T-helper 1 cell (primary cell): Measurements from ENCODE around the gene CCNG1.
"Not testable (repeated sequence)": the region's sequence is repeated elsewhere in the genome, so short reads cannot be mapped to it uniquely, and the experiment has no call there.

ENCODE experiments used
- DNase-seq, 5 donors: peaks; one replicate each; pipeline ENCODE4 v3.0.0-alpha.2; 2012 to 2020
- total RNA-seq, 4 donors: gene quantifications; one replicate each; lab custom pipeline; 2026; lab: John Stamatoyannopoulos, UW

Gene CCNG1, protein sequence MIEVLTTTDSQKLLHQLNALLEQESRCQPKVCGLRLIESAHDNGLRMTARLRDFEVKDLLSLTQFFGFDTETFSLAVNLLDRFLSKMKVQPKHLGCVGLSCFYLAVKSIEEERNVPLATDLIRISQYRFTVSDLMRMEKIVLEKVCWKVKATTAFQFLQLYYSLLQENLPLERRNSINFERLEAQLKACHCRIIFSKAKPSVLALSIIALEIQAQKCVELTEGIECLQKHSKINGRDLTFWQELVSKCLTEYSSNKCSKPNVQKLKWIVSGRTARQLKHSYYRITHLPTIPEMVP
- total RNA-seq = 66.9 to 152 (median 112) reads per million in 4 donors

DNA sequence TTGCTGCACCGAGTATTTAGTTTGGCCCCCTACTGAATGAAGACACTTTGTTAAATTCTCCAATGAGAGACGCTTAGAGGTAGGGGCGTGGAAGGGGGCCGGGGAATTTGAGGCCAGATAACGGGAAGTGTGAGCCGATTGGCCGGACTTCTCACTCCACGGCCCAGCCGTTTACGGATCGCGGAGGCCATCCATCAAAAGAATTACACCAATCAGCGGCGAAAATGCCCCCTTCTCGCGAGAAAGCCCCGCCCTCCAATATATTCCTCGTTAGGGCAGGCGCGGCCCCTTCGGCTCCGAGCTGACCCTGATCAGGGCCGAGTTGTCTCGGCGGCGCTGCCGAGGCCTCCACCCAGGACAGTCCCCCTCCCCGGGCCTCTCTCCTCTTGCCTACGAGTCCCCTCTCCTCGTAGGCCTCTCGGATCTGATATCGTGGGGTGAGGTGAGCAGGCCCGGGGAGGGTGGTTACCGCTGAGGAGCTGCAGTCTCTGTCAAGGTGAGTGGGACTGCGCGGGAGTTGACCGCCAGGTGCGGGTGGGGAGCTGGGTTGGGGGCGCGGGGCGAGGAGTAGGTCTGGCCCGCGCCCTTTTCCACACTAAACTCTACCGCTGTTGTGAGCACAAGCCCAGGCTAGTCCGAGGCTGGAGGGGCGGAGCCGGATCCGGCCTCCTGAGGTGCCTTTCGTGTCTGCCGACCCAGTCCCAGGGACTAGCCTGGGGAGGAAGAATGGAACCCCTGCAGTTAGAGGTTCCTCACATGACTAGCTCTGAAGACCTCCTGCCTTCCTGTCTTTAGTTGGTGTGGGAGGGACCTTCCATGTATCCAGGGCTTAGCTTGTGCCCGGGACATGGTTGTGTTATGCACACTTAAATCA lies at the start of gene CCNG1:
TSS of gene CCNG1 (plus strand) at position 287 of the 874 bp plus-strand sequence. CDS start 1,662 bp downstream, outside the sequence.
- peak; percentile 77 to 95 (median 83) for DNase-seq

DNA sequence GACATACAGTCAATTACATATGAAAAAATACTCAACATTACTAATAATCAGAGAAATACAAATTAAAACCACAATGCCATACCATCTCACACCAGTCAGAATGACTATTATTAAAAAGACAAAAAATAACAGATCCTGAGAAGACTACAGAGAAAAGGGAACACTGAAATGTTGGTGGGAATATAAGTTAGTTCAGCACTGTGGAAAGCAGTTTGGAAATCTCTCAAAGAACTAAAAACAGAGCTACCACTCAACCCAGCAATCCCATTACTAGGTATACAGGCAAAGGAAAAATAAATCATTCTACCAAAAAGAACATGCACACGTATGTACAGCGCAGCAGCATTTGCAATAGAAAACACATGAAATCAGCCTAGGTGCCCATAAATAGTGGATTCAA lies 41.6 kb upstream of the CCNG1 start:
- DNase-seq = no peak

DNA sequence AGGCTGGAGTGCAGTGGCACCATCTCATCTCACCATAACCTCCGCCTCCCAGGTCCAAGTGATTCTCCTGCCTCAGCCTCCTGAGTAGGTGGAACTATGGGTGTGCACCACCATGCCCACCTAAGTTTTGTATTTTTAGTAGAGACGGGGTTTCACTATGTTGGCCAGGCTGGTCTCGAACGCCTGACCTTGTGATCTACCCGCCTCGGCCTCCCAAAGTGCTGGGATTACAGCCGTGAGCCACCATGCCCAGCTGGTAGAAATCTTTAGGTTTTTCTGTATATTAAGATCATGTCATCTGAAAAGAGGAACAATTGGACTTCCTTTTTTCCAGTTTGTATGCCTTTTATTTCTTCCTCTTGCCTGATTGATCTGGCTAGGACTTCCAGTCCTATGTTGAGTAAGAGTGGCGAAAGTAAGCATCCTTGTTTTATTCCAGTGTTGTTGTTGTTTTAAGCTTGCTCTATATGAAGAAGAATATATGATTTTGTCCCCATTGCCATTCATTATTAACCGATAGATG lies 40.5 kb upstream of the CCNG1 start:
- not testable (repeated sequence) for DNase-seq

DNA sequence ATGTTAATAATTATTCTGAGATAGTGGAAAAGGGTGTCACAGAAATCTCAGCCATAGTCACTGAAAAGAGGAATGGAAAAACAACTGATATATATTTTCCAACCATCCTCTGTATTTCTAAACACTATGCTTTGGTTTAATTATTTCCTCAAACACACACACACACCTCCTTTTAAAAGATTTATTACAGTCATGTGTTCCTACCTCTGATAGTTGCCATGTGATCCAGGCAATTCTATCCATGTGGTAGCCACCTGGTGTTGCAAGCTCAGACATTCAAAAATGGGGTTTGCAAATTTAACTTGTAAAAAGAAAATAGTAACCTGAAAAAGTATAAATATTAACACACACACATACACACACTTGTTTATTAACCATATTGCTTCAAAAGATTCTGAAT lies 40.0 kb upstream of the CCNG1 start:
- DNase-seq = no peak

DNA sequence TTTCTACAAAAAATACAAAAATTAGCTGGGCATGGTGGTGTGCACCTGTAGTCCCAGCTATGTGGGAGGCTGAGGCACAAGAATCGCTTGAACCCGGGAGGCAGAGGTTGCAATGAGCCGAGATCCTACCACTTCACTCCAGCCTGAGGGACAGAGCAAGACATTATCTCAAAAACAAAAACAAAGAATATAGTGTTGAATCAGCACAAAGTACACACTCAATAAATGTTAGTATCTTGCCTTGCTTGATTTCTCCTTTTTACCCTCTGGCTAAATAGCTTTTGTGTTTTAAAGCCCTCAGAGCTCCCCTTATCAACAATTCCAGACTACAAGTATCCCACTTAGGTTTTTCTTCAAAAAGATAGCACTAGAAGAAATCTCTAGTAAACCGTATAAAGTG lies 37.5 kb upstream of the CCNG1 start:
- no peak for DNase-seq

DNA sequence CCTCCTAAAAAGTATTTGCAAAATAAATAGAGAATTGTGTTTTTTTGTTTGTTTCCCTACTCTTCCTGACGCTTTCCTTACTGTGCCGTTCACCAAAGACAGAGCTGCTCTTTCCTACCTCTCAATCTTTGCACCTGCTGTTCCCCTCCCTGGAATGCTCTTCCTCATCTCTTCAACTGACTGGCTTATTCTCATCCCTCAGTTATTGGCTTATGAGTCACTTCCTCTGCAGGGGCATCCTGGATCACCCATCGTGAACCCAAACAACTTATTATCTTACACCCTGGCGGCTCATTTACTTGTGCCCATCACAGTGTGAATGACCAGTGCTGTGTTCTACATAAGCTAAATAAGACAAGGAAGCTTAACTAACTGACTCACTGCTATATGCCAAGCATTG lies 36.1 kb upstream of the CCNG1 start:
- DNase-seq = no peak

DNA sequence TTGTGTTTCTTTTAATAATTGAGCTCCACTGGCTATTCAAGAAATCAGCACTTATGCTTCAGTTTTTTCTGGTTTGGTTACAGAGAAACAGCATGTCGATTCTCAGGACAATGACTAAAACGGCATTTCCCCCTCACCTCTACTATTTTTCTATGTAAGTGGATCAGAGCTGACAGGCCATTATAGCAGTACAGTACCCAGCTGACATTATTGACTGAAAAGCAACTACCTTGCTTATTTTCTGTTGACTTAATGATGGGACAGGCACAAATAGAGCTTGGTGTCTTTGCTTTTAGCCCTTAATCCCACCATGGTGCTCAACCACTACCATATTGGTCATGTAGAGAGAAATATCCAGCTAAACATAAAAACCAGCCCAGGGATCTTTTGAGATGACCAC lies 35.4 kb upstream of the CCNG1 start:
- no peak for DNase-seq

DNA sequence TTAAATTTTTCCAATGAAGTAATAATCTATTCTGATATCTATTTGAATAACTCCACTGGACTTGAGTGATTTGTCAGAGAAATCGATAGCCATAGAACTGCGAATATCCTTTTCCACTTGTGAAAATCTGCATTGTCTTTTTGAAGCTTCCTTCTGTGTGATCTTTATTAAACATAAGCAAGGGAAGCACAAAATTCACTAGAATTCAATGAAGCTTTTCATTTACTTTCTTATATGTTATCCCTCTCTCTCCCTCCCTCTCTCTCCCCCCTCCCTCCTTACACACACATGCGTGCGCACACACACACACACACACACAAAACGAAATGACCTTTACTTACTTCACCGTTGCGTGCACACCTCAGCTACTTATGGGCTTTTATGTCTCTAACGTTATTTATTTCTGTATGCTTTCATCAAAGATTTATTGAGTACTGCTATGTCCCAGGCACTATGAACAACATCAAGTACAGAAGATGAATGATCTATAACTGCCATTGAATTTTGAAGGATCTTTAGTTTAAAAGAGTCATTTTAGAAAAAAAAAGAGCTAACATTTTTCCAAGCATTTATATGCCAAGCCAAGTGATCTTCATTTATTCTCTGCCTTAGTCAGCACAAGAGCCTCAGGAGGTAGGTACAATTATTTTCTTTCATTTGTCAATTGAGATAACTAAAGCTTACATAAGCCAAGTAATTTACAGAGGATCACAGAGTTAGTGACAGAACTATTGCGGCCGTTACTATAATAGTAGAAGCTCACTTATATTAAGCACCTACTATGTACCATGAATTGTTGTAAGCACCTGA lies 32.8 kb upstream of the CCNG1 start:
- no peak for DNase-seq

DNA sequence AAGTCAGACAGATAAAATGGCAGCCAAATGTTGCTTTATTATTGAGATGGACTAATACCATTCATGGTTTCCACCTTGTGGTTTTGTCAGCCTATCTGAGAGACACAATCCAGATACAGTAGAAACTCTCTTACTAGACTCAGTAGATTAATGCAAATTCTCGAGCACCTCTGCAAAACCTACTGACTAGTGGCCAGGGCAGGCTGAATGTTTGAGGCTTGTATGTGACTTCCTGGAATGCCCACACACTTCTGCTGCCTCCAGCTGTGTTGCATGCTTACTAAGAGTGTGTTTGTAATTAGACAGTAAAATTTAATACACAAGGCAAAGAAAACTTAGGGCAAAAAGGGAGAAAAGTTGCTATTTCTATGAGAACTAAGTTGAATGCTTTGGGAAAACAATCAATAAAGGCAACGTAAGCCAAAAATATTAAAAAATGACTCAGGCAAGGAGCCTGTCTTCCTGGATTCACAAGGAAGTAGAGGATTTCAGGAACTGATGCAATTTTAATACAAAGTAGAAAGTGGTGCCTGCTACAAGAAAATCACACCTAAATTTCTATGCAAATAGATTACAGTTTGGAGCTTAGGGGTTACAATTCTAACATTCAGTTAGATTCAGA lies 30.2 kb upstream of the CCNG1 start:
- peak in 1 of 5 donors; percentile 7 for DNase-seq

DNA sequence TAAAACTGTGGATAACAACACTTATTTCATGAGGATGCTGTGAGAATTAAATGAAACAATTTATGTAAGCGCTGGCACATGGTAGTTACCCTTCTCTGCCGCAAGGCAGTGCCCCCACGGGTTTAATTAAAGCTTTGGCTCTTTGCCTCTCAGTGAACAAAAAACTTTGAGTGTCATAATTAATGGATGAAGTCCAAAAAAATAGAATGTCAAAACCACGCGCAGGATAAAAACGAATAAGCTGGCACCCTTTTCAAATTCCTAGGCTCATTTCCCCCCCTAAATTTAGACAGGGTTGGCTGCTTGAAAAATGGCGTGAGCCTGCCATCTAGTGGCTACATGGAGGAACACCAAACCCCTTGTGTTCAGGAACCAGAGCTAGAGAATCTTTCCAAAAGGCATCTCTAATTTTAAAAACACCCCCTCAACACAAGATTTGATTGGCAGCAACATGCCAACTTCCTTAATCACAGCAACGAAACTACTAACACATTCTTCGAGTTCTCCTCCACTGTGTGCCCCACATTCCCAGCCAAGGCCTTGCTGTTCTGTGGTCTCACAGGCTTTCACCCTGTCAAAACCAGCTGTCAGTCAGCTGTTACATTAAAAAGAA lies 29.0 kb upstream of the CCNG1 start:
- DNase-seq = peak; percentile 8 to 52 (median 32)

DNA sequence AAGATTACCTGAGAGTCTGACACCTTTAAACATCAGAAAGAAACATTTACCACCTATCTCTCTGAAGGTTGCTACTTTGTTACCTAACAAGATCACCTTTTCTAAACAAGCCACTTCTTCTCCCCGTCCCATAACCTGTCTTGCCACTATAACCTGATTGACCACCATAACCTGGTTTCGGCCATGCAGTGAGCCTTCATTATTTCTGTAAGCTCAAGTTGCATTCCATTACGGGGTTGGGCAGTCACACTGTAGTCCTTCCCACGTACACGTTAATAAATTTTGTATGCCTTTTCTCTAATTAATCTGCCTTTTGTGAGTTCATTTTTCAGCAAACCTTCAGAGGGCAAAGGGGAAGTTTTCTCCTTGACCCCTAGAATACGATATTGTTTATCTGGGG lies 28.0 kb upstream of the CCNG1 start:
- no peak for DNase-seq

DNA sequence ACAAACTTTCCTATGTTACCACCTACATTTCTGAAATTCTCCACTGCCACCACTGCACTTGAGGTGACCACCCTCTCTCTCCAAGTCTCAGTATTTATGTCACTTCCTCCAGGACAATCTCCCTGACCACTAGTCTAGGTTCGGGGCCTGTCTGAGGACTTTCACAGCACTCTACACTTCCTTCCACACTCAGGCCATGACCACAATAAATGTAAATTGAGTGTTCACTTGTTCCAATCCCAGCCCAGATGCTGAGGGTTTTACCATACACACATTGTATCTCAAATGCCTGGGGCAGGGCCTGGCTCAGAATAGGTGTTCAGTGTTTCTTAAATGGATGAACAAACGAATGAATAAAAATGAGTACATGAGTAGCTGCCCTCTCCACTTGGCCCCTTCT lies 26.9 kb upstream of the CCNG1 start:
- DNase-seq = no peak

DNA sequence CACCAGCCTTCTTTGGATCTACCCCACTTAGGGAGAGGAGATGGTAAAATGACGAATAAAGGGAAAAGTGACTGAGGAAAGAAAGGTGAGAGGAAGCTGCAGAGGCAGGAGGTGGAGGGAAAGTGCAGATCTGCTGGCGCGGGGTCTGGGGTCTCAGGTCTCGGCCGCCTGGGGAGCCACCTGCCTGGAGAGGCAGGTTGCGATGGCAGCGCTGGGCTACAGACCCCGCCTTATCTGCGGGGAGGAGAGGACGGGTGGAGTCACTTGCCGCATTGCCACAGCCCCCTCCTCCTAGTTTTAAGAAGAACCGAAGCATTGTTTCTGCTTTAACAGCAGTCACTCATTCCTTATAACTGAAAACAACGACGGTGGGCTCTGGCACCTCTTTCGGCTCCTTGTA lies 21.7 kb upstream of the CCNG1 start:
- not testable (repeated sequence) for DNase-seq

DNA sequence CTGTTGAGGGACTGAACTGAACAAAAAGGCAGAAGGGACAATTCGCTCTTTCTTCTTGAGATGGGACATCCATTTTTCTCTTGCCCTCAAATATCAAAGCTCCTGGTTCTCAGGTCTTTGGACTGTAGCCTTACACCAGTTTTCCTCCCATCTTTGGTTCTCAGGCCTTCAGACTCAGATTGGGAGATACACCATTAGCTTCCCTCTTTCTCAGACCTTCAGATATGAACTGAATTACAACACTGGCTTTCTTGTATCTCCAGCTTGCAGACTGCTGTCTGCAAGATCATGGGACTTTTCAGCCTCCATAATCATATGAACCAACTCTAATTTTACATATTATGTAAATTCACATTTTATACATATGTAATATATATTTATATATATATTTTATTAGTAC lies 12.6 kb upstream of the CCNG1 start:
- no peak for DNase-seq

DNA sequence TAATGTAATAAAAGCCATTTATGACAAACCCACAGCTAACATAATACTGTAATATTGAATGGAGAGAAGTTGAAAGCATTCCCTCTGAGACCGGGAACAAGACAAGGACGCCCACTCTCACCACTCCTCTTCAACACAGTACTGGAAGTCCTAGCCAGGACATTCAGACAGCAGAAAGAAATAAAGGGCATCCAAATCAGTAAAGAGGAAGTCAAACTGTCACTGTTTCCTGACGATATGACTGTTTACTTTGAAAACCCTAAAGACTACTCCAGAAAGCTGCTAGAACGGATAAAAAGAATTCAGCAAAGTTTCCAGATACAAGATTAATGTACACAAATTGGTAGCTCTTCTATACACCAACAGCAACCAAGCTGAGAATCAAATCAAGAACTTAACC lies 11.3 kb upstream of the CCNG1 start:
- peak in 1 of 5 donors; percentile 22 for DNase-seq

DNA sequence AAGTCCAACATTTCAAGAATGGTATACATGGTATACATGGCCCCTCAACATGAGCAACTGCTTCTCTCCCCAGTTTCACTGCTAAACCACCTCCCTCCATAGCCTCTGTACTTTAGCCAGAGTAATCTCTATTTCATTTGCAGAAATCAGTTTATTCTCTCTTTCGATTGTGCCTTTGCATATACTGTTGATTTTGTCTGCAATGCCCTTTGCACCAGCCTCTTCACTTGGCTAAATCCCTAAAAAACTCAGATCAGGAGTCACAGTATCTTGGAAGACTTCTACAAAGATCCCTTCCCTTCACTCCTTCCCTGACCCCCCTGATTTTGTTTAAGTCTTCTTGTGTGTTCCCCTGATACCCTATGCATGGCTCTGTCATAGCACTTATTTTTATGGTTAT lies 4.9 kb upstream of the CCNG1 start:
- DNase-seq = no peak

DNA sequence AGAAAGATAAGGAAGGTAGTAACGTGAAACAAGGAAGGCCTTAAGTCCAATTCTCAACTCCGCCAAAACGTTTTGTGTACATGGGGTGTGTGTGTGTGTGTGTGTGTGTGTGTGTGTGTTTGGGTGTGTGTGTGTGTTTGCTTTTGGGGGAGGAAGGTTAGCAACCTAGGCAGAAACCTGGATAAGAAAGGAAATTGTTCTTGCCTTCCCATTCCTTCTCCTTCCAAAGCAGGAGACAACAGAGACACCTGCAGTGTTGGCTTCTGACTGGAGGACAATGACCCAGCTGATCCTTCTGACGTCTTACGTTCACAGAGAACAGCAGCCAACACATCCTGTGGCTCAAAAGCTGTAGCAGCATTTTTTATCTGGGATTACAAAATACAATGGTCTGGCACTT lies 4.1 kb upstream of the CCNG1 start:
- DNase-seq = no peak

DNA sequence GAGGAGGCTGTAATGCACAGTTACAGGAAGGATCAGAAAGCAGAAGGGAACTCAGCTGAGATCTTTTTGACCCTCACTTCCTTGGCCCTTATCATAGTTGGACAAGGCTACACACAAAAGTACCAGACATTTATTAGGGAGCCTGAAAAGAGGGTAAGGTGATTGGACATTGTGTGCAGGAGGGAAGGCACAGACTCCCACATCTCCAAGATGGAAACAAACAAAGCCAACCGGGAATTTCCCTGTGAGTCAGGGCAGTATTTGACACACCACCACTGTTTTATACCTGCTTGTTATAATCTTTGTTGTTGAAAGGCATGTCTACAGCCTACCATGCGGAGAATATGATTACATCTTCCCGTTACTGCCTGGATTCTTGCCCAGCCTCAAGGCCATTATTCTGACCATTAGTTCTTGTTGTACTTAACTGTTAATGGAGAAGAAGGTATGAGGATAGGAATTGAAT lies 3.0 kb upstream of the CCNG1 start:
- DNase-seq = peak in 1 of 5 donors; percentile 4

DNA sequence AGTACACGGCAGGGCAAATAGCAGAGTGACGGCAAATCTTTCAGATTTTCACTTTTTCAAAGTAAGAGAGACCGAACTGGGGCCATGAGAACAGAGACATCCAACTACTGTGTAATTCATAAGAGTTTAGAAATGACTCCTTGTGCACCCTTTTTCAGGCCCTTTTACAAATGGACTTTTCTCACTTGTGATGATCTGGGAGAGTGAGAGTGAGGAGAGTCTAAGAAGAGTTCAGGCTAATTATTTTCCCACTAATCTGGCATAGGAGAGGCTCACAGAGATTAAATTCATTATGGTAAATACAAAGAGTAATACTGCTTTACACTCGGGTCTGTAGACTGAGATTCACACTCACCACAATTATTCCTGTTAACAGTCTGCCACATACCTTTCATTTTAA lies 880 bp upstream of the CCNG1 start:
- peak in 1 of 5 donors; percentile 5 for DNase-seq

DNA sequence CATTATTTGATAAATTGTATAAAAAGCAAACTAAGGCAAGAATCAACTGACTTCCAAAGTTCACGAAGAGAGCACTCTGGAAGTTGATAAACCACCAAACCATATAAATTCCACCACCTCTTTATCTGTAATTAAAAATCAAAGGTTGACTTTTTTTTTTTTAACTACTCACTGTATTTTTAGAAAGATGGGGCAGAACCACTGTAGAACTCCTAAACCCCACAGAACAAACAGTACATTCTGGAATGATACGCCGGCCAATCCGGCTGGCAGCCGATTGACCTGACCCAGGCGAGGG lies 435 bp upstream of the CCNG1 start:
- DNase-seq = no peak

DNA sequence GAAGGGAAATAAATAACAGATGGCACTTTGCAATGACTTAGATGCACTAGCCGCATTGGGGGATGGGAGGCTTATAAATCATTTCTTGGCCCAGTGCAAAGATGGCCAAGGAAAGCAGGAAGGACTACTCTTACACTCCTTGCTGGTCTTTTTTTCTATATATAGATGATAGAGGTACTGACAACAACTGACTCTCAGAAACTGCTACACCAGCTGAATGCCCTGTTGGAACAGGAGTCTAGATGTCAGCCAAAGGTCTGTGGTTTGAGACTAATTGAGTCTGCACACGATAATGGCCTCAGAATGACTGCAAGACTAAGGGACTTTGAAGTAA lies 1.7 kb downstream of the CCNG1 start:
- peak in 1 of 5 donors; percentile 40 for DNase-seq

DNA sequence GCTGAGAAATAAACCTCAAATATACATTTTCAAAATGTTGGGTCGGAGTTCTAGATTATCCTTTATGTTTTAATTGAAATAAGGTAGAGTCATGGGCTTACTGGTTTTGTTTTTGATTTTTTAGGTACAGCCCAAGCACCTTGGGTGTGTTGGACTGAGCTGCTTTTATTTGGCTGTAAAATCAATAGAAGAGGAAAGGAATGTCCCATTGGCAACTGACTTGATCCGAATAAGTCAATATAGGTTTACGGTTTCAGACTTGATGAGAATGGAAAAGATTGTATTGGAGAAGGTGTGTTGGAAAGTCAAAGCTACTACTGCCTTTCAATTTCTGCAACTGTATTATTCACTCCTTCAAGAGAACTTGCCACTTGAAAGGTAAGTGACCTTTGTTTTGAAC lies 3.6 kb downstream of the CCNG1 start:
- no peak for DNase-seq
